ENCODE results near the gene OPCML.

DNA sequence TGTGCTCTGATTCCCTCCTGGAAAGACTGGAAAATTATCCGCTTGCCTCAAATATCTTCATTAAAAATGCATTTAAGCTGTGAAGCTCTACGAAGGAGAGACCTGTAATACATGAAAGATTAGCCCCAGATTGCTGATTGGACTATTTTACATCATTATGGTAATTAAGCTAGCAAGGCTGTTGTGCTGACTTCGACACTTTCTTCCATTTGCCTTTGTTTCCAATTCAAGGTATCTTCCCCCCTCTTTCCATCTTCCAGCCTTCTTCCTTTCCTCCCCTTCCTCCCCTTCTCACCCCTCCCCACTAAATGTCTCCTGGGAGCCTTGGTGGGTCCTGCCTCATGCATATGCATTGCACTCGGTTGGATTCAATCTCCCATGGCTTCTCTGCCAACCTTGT lies 710.8 kb downstream of the OPCML start:
- TF ChIP-seq, protein P1, sequence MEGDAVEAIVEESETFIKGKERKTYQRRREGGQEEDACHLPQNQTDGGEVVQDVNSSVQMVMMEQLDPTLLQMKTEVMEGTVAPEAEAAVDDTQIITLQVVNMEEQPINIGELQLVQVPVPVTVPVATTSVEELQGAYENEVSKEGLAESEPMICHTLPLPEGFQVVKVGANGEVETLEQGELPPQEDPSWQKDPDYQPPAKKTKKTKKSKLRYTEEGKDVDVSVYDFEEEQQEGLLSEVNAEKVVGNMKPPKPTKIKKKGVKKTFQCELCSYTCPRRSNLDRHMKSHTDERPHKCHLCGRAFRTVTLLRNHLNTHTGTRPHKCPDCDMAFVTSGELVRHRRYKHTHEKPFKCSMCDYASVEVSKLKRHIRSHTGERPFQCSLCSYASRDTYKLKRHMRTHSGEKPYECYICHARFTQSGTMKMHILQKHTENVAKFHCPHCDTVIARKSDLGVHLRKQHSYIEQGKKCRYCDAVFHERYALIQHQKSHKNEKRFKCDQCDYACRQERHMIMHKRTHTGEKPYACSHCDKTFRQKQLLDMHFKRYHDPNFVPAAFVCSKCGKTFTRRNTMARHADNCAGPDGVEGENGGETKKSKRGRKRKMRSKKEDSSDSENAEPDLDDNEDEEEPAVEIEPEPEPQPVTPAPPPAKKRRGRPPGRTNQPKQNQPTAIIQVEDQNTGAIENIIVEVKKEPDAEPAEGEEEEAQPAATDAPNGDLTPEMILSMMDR (IDR thresholded peaks at IDR 0.05), result no peak
- no peak for TF ChIP-seq ZFX (IDR thresholded peaks at IDR 0.05; ENCODE audit: borderline replicate concordance)
